ENCODE results near the gene SPOP. TPM values are rescaled to one million over a fixed set of nuclear protein-coding genes. Genes with fewer than 3 reads are reported as not detected.
A peak's percentile ranks its signal among the peaks of the same experiment; 100 is the strongest.

SPOP gene
- total and polyA plus RNA-seq, 2 donors (not counting 1 experiment from before 2014, with no cell fraction given) = 46.7 to 112 TPM

GRCh38 chr17:49604314-49604869 is 73.5 kb downstream of the SPOP start:
- Histone ChIP-seq H2AFZ (ENCODE audit: low read length) (no peak overlapping the region), H3K9me3 (ENCODE audit: control insufficient read depth, insufficient read depth, low read depth, low read length) (no peaks in the 10 kb centered on the region), H4K20me1 (ENCODE audit: control insufficient read depth, extremely low read depth, insufficient read depth, low read length) (no peaks in the 10 kb centered on the region), H3K27me3 (ENCODE audit: control insufficient read depth, insufficient read depth, low read length) (no peaks in the 10 kb centered on the region), H3K27ac (ENCODE audit: insufficient read depth, low read length) (no peak overlapping the region), H3K9ac (ENCODE audit: insufficient read depth, low read length) (no peak overlapping the region), H3K36me3 (ENCODE audit: control insufficient read depth, insufficient read depth, low read length) (peaks cover 4% of the 10 kb centered on the region), H3K4me2 (ENCODE audit: extremely low read depth, insufficient read depth, low read length) (no peak overlapping the region), H3K4me3 (replicated peaks in 1 of 4; ENCODE audit: control extremely low read depth in 1 of 4, insufficient read depth in 1 of 4, low read depth in 3 of 4, low read length in 4 of 4) (no peak overlapping the region), H3K4me1 (ENCODE audit: control insufficient read depth, extremely low read depth, insufficient read depth, low read length) (no peaks in the 10 kb centered on the region), H3K79me2 (ENCODE audit: control insufficient read depth, insufficient read depth, low read length) (no peaks in the 10 kb centered on the region)
- TF ChIP-seq EZH2 (IDR thresholded peaks at IDR 0.05; ENCODE audit: low read length, missing control alignments) (no peak), CTCF (conservative IDR thresholded peaks at IDR 0.05 in 1 of 2, IDR thresholded peaks at IDR 0.05 in 1 of 2; ENCODE audit: low read depth in 1 of 2, low read length in 2 of 2) (no peak)
- no peak for DNase-seq (ENCODE audit: low read depth in 2 of 2)

- TF ChIP-seq CTCF (conservative IDR thresholded peaks at IDR 0.05 in 1 of 2, IDR thresholded peaks at IDR 0.05 in 1 of 2; ENCODE audit: low read depth in 1 of 2, low read length in 2 of 2) = peak in 1 of 2 donors; percentile 24
- no peak for TF ChIP-seq EZH2 (IDR thresholded peaks at IDR 0.05; ENCODE audit: low read length, missing control alignments)
- Histone ChIP-seq H3K27me3 (ENCODE audit: control insufficient read depth, insufficient read depth, low read length) (no peaks in the 10 kb centered on the region), H3K9ac (ENCODE audit: insufficient read depth, low read length) (no peak overlapping the region), H3K4me2 (ENCODE audit: extremely low read depth, insufficient read depth, low read length) (no peak overlapping the region), H2AFZ (ENCODE audit: low read length) (no peak overlapping the region), H3K9me3 (ENCODE audit: control insufficient read depth, insufficient read depth, low read depth, low read length) (no peaks in the 10 kb centered on the region), H4K20me1 (ENCODE audit: control insufficient read depth, extremely low read depth, insufficient read depth, low read length) (no peaks in the 10 kb centered on the region), H3K36me3 (ENCODE audit: control insufficient read depth, insufficient read depth, low read length) (peaks cover 4% of the 10 kb centered on the region), H3K4me3 (replicated peaks in 1 of 4; ENCODE audit: control extremely low read depth in 1 of 4, insufficient read depth in 1 of 4, low read depth in 3 of 4, low read length in 4 of 4) (no peak overlapping the region), H3K79me2 (ENCODE audit: control insufficient read depth, insufficient read depth, low read length) (no peaks in the 10 kb centered on the region), H3K27ac (ENCODE audit: insufficient read depth, low read length) (no peak overlapping the region), H3K4me1 (ENCODE audit: control insufficient read depth, extremely low read depth, insufficient read depth, low read length) (no peaks in the 10 kb centered on the region)
- DNase-seq (ENCODE audit: low read depth in 2 of 2) = peak in 1 of 2 donors; percentile 23
Observed at GRCh38 chr17:49603720-49604119, 74.2 kb downstream of the SPOP start.

GRCh38 chr17:49603238-49603637 is 74.7 kb downstream of the SPOP start:
- H3K9ac ChIP-seq (ENCODE audit: insufficient read depth, low read length) = no peak overlapping the region
- H3K9me3 ChIP-seq (ENCODE audit: control insufficient read depth, insufficient read depth, low read depth, low read length) = no peaks in the 10 kb centered on the region
- H2AFZ ChIP-seq (ENCODE audit: low read length) = no peak overlapping the region
- no peak overlapping the region for H3K27ac ChIP-seq (ENCODE audit: insufficient read depth, low read length)
- peaks cover 4% of the 10 kb centered on the region for H3K36me3 ChIP-seq (ENCODE audit: control insufficient read depth, insufficient read depth, low read length)
- H4K20me1 ChIP-seq (ENCODE audit: control insufficient read depth, extremely low read depth, insufficient read depth, low read length) = no peaks in the 10 kb centered on the region
- no peaks in the 10 kb centered on the region for H3K4me1 ChIP-seq (ENCODE audit: control insufficient read depth, extremely low read depth, insufficient read depth, low read length)
- no peaks in the 10 kb centered on the region for H3K79me2 ChIP-seq (ENCODE audit: control insufficient read depth, insufficient read depth, low read length)
- DNase-seq (ENCODE audit: low read depth in 2 of 2) = no peak
- H3K4me3 ChIP-seq (replicated peaks in 1 of 4; ENCODE audit: control extremely low read depth in 1 of 4, insufficient read depth in 1 of 4, low read depth in 3 of 4, low read length in 4 of 4) = no peak overlapping the region
- TF ChIP-seq CTCF (conservative IDR thresholded peaks at IDR 0.05 in 1 of 2, IDR thresholded peaks at IDR 0.05 in 1 of 2; ENCODE audit: low read depth in 1 of 2, low read length in 2 of 2) = no peak
- no peak for TF ChIP-seq EZH2 (IDR thresholded peaks at IDR 0.05; ENCODE audit: low read length, missing control alignments)
- H3K27me3 ChIP-seq (ENCODE audit: control insufficient read depth, insufficient read depth, low read length) = no peaks in the 10 kb centered on the region
- no peak overlapping the region for H3K4me2 ChIP-seq (ENCODE audit: extremely low read depth, insufficient read depth, low read length)
